Fibroblast of peridontal ligament (primary cell): ENCODE measurements around the gene DOP1A.

ENCODE experiments used
- DNase-seq: peaks from one replicate; pipeline ENCODE4 v3.0.0-alpha.2; 2010; ENCODE audit errors: extremely low read depth

The DOP1A gene, protein sequence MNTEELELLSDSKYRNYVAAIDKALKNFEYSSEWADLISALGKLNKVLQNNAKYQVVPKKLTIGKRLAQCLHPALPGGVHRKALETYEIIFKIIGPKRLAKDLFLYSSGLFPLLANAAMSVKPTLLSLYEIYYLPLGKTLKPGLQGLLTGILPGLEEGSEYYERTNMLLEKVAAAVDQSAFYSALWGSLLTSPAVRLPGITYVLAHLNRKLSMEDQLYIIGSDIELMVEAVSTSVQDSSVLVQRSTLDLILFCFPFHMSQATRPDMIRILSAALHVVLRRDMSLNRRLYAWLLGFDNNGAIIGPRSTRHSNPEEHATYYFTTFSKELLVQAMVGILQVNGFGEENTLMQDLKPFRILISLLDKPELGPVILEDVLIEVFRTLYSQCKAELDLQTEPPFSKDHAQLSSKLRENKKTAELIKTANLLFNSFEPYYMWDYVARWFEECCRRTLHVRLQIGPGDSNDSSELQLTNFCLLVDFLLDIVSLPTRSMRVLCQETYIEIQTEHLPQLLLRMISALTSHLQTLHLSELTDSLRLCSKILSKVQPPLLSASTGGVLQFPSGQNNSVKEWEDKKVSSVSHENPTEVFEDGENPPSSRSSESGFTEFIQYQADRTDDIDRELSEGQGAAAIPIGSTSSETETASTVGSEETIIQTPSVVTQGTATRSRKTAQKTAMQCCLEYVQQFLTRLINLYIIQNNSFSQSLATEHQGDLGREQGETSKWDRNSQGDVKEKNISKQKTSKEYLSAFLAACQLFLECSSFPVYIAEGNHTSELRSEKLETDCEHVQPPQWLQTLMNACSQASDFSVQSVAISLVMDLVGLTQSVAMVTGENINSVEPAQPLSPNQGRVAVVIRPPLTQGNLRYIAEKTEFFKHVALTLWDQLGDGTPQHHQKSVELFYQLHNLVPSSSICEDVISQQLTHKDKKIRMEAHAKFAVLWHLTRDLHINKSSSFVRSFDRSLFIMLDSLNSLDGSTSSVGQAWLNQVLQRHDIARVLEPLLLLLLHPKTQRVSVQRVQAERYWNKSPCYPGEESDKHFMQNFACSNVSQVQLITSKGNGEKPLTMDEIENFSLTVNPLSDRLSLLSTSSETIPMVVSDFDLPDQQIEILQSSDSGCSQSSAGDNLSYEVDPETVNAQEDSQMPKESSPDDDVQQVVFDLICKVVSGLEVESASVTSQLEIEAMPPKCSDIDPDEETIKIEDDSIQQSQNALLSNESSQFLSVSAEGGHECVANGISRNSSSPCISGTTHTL (N-terminal part only)

GRCh38 chr6:83067448-83068439 lies at the start of gene DOP1A:
TSS of gene DOP1A (plus strand) at chr6:83067671. CDS start at chr6:83096978, 29,307 bp downstream.
- DNase-seq, result peak; percentile 89

GRCh38 chr6:83019741-83020140 lies 47.7 kb upstream of the DOP1A start:
- DNase-seq, result no peak

- no peak for DNase-seq
Measured at GRCh38 chr6:83031689-83032088, 35.8 kb upstream of the DOP1A start.

DNA sequence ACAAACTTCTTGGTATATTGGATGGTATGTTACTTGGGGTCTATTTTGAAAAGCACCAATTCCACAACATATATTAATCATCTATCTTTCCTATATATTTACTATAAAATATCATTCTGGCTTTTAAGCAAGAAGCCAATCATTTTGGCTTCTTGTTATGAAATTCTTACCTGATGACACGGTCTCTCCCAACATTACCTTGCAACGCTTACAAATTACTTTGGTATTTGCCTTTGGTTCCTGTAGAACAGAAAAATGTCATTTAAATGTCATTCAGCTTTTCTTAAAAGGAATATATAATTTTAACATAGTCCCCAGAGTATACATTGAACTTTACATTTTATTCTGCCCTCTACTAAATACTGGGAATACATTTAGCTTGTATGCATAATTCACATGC lies 29.2 kb upstream of the DOP1A start:
- DNase-seq, result no peak

- no peak for DNase-seq
Measured at GRCh38 chr6:83042467-83043053, 24.9 kb upstream of the DOP1A start.

DNA sequence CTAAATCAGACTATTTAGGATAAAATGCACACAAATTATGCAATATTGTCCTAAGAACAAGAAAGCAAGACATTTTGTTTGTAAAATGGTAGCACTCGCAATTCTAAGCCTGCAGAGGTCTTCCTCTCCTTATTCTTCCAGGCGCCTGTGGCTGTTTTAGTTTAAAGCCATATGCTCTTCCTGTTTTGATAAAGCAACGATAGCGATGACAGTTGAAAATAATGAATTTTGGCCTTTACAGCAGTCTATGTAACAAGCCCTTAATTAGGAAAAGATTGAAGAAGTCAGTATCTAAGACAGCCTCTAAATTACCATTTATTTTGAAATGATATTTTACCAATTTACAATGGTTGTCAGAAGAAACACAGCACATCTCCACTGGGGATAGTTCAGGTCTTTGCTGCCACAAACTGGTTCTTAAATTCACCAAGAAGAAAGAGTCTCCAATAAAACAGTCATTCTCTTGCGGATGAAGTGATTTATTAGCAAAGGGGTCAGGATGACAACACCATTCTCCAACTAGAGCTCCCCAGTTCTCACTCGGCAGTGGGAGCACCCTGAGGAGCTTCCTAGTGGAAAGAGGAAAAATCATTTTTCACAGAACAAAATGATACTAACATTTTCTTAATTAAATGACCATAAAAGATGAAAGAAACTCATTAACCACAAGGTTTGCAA lies 23.2 kb upstream of the DOP1A start:
- no peak for DNase-seq

DNA sequence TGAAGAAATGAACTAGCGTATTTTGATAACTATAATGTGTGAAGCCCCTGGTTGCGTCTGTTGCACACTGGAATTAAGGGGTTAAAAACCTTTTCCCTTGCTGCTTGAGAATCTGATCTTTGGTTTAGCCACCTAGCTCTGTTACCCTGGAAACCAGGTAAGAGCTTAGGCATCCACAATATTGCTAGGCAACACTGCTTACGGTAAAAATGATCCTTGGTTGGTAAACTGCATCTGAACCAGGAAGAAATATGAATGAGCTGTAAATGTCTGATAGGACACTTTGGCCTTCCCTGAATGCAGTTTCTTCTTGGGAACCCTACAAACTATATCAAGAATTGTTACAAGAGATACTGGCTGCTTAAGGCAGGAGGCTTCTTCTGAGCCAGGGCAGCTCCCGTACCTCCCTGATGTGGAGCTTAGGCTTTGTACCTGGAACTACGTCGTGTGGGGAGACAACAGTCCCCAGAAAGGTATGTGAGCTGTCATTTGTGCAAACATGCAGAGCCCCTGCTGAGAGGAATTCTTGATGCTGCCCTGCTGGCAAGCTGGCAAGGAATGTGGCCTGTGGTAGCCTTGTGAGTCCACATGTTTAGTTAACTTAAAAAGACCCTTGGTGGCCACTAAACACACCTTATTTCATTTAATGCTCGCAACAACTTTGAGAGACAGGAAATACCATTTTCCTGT lies 20.3 kb upstream of the DOP1A start:
- DNase-seq, result no peak

DNA sequence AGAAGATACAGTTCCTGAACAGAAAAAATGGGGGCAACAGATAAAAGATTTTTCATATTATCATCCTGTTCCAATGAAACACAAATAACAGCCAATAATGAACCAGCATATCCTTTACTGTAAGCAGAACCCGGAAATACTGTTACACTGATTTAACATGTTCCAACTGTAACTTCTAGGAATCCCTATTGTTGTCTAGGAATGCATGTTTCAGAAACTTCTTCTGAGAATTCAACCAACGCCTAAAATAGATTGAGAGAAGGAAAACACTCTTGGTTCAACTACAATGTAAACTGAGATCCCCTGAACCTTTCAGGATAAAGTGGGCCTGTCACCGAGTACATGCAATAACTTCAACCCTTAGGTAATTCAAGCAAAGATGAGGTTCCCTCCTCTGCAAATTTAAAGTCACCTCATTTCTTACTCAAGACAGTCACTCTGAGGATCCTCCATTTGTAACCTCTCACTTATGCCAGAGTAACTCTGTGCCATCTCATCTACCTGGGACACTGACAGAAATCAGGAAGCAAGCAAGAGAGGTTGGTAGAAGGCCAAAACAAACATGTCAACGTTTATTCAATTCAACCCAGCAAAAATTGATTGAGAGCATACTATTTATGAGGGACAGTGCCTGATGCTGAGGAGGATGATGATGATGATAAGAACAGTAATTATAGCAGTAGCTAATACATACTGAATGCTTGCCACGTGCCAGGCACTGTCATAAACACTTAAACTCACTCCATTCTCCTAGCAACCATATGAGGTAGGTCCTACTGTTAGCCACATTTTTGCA lies 15.9 kb upstream of the DOP1A start:
- DNase-seq, result no peak

GRCh38 chr6:83053678-83054077 lies 13.8 kb upstream of the DOP1A start:
- DNase-seq, result no peak

DNA sequence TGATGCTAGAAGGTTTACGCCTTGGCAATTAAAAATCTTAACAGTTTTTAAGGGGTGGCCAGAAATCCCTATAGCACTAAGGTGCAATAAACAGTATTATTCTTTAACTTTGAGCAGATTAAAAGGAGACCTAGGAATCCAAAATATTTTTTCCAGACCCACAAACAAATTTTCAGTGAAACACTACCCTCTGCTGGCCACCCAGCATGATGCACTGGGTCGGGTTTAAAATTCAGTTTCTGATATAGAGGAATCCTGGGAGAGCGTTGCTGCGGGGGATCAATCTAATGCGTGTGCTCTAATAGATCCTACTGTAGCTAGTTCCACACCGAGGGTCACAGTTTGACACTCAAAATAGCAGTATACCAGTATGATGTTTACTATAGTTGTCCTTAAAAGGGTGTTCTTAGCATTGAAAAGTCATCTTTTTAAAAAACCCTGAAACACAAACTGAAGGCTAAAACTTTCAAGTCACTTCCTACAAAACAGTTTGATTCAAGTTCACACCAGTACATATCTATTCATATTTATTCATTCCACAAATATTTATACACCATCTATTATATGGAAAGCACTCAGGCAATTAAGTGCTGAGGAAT lies 12.0 kb upstream of the DOP1A start:
- DNase-seq, result peak; percentile 74

DNA sequence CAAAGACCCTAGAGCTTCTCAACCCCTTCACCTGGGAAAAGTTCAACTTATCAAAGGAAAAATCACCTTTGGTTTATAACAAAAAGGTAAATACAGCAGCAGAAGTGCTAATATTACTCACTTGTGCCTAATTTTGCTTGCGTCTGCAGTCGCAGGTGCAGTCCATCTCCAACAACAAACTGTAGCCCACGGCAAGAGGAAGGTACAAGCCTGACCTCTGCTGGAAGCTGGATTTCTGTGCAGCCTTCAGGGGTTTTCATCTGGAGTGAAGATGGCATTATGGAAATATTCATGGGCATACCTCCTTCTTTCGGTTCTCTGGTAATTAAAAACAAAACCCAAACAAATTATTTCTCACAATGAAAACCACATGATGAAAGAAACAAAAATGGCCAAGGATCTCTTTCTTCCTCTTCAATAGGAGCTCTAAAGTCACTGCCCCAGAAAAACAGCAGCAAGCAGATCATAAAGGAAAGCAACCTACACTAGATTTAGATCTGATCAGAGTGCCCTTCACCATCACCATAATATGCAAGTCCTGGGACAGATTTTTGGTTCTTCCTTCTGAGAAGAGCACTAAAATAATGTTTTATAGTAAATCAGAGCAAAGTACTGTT lies 9.7 kb upstream of the DOP1A start:
- DNase-seq, result peak; percentile 67

- peak; percentile 10 for DNase-seq
Measured at GRCh38 chr6:83061190-83061589, 6.3 kb upstream of the DOP1A start.

GRCh38 chr6:83062225-83062624 lies 5.2 kb upstream of the DOP1A start:
- peak; percentile 42 for DNase-seq

DNA sequence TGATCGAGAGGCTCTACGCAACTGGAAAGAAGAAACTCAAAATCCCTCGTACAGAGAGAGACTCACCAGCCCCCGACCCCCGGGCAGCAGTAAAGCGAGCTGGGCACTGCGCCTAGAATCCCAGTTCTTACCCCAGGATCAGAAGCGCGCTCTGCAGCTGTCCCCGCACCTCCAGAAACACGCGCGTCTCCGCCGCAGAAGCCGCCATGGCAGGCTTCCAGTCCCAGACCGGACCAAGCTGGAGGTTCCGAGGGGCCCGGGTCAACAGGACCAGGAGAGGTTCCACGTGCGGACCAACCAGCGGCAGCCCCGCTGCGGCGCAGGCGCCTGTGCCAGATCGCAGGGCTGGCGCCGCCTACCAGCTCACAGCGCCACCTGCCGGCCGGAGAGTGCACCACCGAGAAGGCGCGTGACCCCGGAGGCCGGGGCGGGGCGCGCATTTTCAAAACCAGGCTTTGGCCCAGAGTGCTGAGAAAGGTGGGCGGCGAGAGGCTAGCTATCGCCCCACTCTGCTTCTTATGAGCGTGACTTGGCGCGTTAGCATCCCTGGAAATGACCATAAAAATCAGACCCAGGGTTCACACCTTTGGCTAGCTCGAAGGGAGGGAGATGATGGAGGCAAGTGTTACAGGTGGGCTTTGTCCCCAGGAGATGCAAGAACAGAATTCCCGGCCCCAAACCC lies 1.8 kb upstream of the DOP1A start, which contains the start of gene UBE3D:
Gene UBE3D (minus strand): TSS at position 331 of the 682 bp plus-strand sequence. CDS start 123 bp downstream, at position 208.
- peak; percentile 74 for DNase-seq

- no peak for DNase-seq
Measured at GRCh38 chr6:83068616-83069015, 1.1 kb downstream of the DOP1A start.

DNA sequence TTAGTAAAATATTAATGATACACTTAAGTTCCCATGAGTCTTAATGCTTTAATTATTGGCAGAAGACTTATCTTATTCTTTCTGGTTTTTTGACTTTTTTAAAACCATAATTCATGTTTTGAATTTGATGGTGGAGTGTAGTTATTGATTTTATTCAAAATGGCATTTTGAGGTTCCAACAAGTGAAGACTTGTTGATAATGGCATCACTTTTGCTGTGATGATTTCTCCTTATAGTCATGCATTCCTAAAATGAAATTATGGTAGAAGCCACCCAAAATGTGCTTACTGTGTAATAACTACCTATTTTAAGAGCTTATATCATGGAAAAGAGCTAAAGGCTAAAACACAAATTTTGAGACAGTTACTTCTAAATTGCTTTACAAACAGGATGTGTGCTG lies 2.2 kb downstream of the DOP1A start:
- no peak for DNase-seq

DNA sequence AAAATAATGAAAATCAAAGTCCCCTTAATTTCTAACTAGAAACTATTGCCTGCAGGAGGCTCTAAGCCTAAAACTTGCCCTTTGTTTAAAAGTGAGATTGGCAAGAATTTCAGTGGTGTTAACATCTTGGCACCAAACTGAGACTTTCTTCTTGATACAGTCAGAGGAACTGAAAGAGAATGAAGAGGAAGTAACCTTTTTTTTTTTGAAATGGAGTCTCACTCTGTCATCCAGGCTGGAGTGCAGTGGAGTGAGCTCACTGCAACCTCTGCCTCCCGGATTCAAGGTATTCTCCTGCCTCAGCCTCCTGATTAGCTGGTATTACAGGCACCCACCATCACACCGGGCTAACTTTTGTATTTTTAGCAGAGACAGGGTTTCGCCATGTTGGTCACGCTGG lies 3.6 kb downstream of the DOP1A start:
- peak; percentile 54 for DNase-seq
